HG03378 (cell line): ENCODE measurements around the gene SCYL3.
"Not testable (repeated sequence)": the region's sequence is repeated elsewhere in the genome, so short reads cannot be mapped to it uniquely, and the experiment has no call there.

Experiments
- ATAC-seq: cut with Tn5 transposase; IDR thresholded peaks from one replicate; pipeline ENCODE4 v1.9.1; 2021; ENCODE audit warnings: mild to moderate bottlenecking, moderate library complexity; ENCODE audit not compliant: unreplicated experiment

SCYL3 gene

GRCh38 chr1:169893645-169894423, at the start of gene SCYL3:
Gene SCYL3 (minus strand): TSS chr1:169893896. CDS start chr1:169888840, 5,056 bp downstream.
- ATAC-seq: peak; percentile 85

GRCh38 chr1:169941982-169942830, 48.5 kb upstream of the SCYL3 start:
- ATAC-seq: no peak

GRCh38 chr1:169933984-169934725, 40.5 kb upstream of the SCYL3 start:
- no peak for ATAC-seq

- ATAC-seq: no peak
Measured at GRCh38 chr1:169931795-169932231, 38.1 kb upstream of the SCYL3 start.

- ATAC-seq: no peak
Measured at GRCh38 chr1:169929210-169929526, 35.5 kb upstream of the SCYL3 start.

GRCh38 chr1:169928438-169929209, 34.9 kb upstream of the SCYL3 start:
- peak; percentile 80 for ATAC-seq

GRCh38 chr1:169925505-169926482, 32.1 kb upstream of the SCYL3 start:
- ATAC-seq: peak; percentile 74

GRCh38 chr1:169924829-169925228, 31.1 kb upstream of the SCYL3 start:
- no peak for ATAC-seq

GRCh38 chr1:169924063-169924462, 30.4 kb upstream of the SCYL3 start:
- no peak for ATAC-seq

- no peak for ATAC-seq
Measured at GRCh38 chr1:169921080-169921479, 27.4 kb upstream of the SCYL3 start.

GRCh38 chr1:169918927-169919326, 25.2 kb upstream of the SCYL3 start:
- no peak for ATAC-seq

- ATAC-seq: not testable (repeated sequence)
Measured at GRCh38 chr1:169918220-169918619, 24.5 kb upstream of the SCYL3 start.

- no peak for ATAC-seq
Measured at GRCh38 chr1:169915150-169915549, 21.5 kb upstream of the SCYL3 start.

GRCh38 chr1:169914531-169914930, 20.8 kb upstream of the SCYL3 start:
- ATAC-seq: no peak

GRCh38 chr1:169909499-169909898, 15.8 kb upstream of the SCYL3 start:
- ATAC-seq: no peak

GRCh38 chr1:169906938-169907337, 13.2 kb upstream of the SCYL3 start:
- ATAC-seq: no peak

- no peak for ATAC-seq
Measured at GRCh38 chr1:169904834-169905233, 11.1 kb upstream of the SCYL3 start.

GRCh38 chr1:169902751-169903150, 9.1 kb upstream of the SCYL3 start:
- no peak for ATAC-seq

- ATAC-seq: no peak
Measured at GRCh38 chr1:169901115-169901514, 7.4 kb upstream of the SCYL3 start.
